Measurements from ENCODE around the gene RLN3.

Gene RLN3

DNA sequence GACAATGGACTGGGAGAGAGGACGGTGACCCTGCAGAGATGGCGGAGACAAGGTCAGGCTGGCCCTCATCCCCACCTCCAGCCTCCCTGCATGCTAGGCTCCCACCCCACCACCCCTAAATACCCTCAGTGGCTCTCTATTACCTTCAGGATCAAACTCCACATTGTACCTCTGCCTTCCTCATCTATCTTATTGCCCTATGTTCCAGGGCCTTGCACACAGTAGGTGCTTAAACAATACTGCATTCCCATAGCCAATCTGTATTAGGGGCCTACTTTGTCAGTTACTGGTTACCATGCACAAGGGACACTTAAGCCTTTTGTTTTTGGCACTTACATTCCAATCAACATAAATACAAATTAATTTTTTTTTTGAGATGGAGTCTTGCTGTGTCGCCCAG is 27.4 kb downstream of the RLN3 start:
- DNase-seq (ENCODE audit: low spot score): no peak
- TF ChIP-seq, protein P1, sequence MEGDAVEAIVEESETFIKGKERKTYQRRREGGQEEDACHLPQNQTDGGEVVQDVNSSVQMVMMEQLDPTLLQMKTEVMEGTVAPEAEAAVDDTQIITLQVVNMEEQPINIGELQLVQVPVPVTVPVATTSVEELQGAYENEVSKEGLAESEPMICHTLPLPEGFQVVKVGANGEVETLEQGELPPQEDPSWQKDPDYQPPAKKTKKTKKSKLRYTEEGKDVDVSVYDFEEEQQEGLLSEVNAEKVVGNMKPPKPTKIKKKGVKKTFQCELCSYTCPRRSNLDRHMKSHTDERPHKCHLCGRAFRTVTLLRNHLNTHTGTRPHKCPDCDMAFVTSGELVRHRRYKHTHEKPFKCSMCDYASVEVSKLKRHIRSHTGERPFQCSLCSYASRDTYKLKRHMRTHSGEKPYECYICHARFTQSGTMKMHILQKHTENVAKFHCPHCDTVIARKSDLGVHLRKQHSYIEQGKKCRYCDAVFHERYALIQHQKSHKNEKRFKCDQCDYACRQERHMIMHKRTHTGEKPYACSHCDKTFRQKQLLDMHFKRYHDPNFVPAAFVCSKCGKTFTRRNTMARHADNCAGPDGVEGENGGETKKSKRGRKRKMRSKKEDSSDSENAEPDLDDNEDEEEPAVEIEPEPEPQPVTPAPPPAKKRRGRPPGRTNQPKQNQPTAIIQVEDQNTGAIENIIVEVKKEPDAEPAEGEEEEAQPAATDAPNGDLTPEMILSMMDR (conservative IDR thresholded peaks at IDR 0.05; ENCODE audit: low read depth): no peak
- ChIA-PET POLR2A (ENCODE audit: low non-redundant PET) (no interaction called here), CTCF (no interaction called here)
- H3K27ac ChIP-seq: no peak overlapping the region

DNA sequence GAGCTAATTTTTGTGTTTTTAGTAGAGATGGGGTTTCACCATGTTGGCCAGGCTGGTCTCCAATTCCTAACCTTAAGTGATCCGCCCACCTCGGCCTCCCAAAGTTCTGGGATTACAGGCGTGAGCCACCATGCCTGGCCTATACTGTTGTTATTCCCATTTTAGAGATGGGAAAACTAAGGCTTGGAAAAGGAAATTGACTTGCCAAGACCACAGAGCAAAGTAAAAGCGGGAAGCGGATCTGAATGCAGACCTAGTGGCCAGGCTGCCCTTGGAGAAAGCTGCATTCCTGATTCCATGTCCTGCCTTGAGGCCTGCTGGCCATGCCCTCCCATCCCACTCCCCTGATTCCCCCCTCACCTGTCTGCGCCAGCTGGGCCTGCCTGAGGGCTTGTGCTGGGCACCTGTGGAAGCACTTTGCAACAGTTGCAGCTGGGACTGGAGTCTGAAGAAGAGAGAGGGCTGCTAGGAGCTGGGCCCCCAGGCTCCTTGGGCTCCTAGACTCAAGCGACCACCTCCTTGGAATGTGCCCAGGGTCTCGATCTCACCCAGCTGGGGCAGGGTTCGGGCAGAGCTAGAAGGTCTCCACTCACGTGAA is 28.2 kb downstream of the RLN3 start:
- TF ChIP-seq, protein P1 (conservative IDR thresholded peaks at IDR 0.05; ENCODE audit: low read depth): no peak
- ChIA-PET CTCF (interaction anchor here (0.6 kb wide), 1 partner anchor 9 kb away, joined by 3 read pairs; no protein-coding TSS in a partner anchor), POLR2A (ENCODE audit: low non-redundant PET) (no interaction called here)

DNA sequence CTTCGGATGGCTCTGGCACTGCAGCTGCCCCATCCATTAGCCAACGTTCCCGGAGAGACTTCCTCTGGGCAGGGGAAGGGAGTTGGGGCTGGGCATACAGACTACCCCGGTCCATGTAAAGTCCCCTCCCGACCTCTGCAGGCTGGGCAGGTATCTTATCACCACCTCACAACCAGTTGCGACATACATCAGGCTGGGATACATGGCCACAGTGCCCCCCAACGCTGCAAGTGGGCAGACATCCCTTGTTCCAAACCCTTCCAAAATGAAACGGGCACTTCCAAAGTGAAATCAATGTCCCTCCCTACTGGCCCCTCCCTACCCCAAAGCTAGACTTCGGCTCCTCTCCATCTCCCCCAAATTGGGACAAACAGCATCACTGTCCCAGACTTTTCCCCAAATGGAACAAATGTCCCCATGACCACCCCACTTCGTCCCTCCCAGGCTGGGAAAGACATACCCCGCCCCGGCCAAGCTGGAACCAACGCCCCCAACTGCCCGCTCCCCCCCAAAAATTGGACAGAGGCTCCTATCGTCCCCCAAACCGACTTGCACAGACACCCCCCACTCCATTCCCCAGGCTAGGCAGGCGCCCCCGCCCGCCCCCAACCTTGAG is 28.9 kb downstream of the RLN3 start:
- no peak for DNase-seq (ENCODE audit: low spot score)
- ChIA-PET POLR2A (ENCODE audit: low non-redundant PET) (no interaction called here), CTCF (interaction anchor here (0.6 to 1.4 kb wide), 6 partner anchors 9 to 365 kb away, joined by 3 to 6 read pairs (median 4); no protein-coding TSS in a partner anchor)
- TF ChIP-seq, protein P1 (conservative IDR thresholded peaks at IDR 0.05; ENCODE audit: low read depth): no peak
- no peak overlapping the region for H3K27ac ChIP-seq

More for the DNA sequence above, 28.2 kb downstream of the RLN3 start:
- DNase-seq (ENCODE audit: low spot score): no peak
- H3K27ac ChIP-seq: no peak overlapping the region

DNA sequence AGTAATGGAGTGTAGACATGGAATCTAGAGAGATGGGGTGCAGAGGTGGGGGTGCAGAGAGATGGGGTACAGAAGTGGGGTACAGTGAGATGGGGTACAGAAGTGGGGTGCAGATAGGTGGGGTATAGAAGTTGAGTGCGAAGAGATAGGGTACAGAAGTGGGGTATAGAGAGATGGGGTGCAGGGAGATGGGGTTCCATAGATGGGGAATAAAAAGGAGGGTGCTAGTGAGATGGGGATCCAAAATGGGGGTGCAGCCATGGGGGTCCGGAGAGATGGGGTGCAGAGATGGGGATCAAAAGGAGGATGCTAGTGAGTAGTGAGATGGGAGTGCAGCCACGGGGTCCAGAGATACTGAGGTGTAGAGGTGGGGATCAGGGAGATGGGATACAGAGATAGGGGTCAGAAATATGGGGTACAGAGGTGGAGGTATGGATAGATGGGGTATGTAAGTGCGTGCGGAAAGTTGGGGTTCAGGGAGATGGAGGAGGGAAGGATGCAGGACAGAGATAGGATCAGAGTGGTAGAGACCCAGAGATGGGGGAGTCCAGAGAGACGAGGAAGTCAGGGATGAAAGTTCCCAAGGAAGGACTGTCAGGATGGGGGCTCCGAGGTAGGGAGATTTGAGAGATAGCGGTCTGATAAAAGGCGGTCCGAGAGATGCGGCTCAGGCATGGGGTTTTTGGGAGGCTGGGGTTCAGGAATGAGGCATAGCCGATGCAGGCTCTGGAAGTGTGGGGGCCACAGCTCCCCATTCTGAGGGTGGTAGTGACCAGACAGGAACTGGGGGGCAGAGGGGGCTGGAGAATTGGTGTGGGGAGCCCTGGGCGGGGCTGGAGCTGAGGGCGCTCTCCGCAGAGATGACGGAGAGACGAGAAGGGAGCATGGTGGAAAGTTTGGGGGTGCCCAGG is 30.5 kb downstream of the RLN3 start:
- H3K27ac ChIP-seq: no peak overlapping the region
- CTCF ChIA-PET: interaction anchor here (0.6 to 3.0 kb wide), 17 partner anchors 8 to 474 kb away, joined by 3 to 22 read pairs (median 4); partner anchors contain the start of genes IL27RA and MISP3
- TF ChIP-seq, protein P1 (conservative IDR thresholded peaks at IDR 0.05; ENCODE audit: low read depth): no peak
- POLR2A ChIA-PET (ENCODE audit: low non-redundant PET): no interaction called here
- DNase-seq (ENCODE audit: low spot score): no peak

DNA sequence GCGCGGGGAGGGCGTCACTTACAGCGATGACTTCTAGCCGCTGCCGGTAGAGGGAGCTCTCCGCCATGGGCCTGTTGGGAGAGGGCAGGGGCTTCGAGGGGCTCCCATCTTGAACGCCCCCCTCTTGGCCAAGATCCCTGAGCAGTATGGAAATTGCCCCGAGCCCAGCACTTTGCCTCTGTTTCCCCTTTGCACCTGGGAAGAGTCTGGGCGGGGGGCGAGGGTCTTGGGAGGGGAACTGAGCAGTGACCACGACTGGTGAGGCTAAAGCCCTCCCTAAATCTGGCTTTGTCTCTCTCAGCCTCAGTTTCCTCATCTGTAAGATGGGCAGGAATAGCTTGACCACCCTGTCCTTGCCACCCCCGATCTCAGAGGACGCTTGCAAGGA is 31.1 kb downstream of the RLN3 start:
- CTCF ChIA-PET: interaction anchor here (0.6 to 3.0 kb wide), 18 partner anchors 8 to 473 kb away, joined by 3 to 22 read pairs (median 4); partner anchors contain the start of genes IL27RA and MISP3
- POLR2A ChIA-PET (ENCODE audit: low non-redundant PET): no interaction called here
- TF ChIP-seq, protein P1 (conservative IDR thresholded peaks at IDR 0.05; ENCODE audit: low read depth): peak; percentile 78
- no peak for DNase-seq (ENCODE audit: low spot score)
- H3K27ac ChIP-seq: no peak overlapping the region

DNA sequence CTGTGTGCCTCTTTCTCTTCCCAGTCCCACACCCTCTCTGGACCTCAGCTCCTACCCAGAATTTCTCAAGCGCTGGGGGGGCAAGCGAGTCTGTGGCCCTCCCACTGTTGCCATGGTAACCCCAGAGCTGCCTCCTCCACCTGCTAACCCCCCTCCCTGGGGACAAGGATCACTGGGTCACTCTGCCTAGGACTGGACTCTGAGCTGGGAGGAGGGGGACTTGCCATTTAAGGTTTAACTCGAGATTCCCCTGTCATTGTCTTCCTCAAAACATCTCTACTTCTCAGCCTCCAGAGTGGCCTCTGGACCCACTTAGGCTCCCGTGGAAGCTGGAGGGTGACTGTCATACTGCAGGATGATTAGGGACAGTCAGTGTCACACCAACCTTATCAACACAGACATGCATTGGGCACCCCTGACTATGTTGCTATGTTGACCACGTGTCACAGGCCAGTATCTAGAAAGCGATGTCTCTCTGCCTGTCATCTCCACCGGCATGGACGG is 31.8 kb downstream of the RLN3 start:
- TF ChIP-seq, protein P1 (conservative IDR thresholded peaks at IDR 0.05; ENCODE audit: low read depth): no peak
- H3K27ac ChIP-seq: no peak overlapping the region
- POLR2A ChIA-PET (ENCODE audit: low non-redundant PET): no interaction called here
- CTCF ChIA-PET: interaction anchor here (0.6 to 3.0 kb wide), 14 partner anchors 9 to 191 kb away, joined by 3 to 22 read pairs (median 4); partner anchors contain the start of gene MISP3
- DNase-seq (ENCODE audit: low spot score): no peak

All from RWPE1 (cell line).